ENCODE measurements around the gene CCM2.

CCM2 gene

GRCh38 chr7:44977304-44977958 lies 22.6 kb upstream of the CCM2 start:
- Histone ChIP-seq H2AFZ (ENCODE audit: low read length) (no peak overlapping the region), H3K4me3 (ENCODE audit: low read length) (no peak overlapping the region), H3K9me3 (replicated peaks; ENCODE audit: insufficient read depth, low read length) (no peaks in the 10 kb centered on the region), H3K27me3 (replicated peaks; ENCODE audit: insufficient read depth, low read length) (no peaks in the 10 kb centered on the region), H3K9ac (ENCODE audit: low read length) (no peak overlapping the region), H3F3A (ENCODE audit: insufficient read depth, low read length) (peaks cover 14% of the 10 kb centered on the region), H3K79me2 (ENCODE audit: low read length) (no peaks in the 10 kb centered on the region), H3K4me1 (ENCODE audit: low read length) (peaks cover 25% of the 10 kb centered on the region), H3K27ac (ENCODE audit: low read length) (no peak overlapping the region), H4K20me1 (ENCODE audit: insufficient read depth, low read length) (no peaks in the 10 kb centered on the region), H3K9me2 (replicated peaks; ENCODE audit: insufficient read depth, low read length) (no peaks in the 10 kb centered on the region), H3K4me2 (ENCODE audit: low read depth, low read length) (no peak overlapping the region), H3K36me3 (replicated peaks; ENCODE audit: insufficient read depth, low read length) (no peaks in the 10 kb centered on the region)
- DNase-seq: no peak
- TF ChIP-seq, protein P1, sequence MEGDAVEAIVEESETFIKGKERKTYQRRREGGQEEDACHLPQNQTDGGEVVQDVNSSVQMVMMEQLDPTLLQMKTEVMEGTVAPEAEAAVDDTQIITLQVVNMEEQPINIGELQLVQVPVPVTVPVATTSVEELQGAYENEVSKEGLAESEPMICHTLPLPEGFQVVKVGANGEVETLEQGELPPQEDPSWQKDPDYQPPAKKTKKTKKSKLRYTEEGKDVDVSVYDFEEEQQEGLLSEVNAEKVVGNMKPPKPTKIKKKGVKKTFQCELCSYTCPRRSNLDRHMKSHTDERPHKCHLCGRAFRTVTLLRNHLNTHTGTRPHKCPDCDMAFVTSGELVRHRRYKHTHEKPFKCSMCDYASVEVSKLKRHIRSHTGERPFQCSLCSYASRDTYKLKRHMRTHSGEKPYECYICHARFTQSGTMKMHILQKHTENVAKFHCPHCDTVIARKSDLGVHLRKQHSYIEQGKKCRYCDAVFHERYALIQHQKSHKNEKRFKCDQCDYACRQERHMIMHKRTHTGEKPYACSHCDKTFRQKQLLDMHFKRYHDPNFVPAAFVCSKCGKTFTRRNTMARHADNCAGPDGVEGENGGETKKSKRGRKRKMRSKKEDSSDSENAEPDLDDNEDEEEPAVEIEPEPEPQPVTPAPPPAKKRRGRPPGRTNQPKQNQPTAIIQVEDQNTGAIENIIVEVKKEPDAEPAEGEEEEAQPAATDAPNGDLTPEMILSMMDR (IDR thresholded peaks at IDR 0.05; ENCODE audit: low read length): no peak
- TF ChIP-seq EZH2phosphoT487 (IDR thresholded peaks at IDR 0.05; ENCODE audit: low read length): no peak
- TF ChIP-seq EZH2 (optimal IDR thresholded peaks at IDR 0.05; ENCODE audit: low read depth, low read length): no peak

DNA sequence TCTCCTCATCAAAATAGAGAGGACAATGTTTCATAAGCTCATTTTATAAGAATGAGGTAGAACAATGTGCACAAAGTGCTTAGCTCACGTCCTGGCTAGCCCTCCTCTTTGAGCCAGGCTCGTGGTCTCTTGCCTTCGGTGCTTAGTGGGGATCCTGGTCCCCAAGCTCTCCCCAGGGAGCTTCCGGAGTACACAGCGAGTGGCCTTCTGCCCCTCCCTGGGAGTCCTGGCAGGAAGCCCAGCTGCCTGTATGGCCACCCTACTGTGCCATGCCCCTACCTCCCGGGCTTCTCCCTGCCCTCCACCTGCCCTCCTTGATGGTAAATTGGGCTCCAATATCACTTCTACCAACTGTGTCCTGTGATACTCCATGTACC lies 22.1 kb upstream of the CCM2 start:
- Histone ChIP-seq H3K9ac (ENCODE audit: low read length) (no peak overlapping the region), H3K4me1 (ENCODE audit: low read length) (peaks cover 30% of the 10 kb centered on the region)

GRCh38 chr7:44978511-44979366 lies 21.3 kb upstream of the CCM2 start, which contains the start of gene MYO1G:
Gene MYO1G, minus strand, starts transcription at chr7:44979015. Its CDS starts 54 bp downstream, at chr7:44978961.
- Histone ChIP-seq H3K9ac (ENCODE audit: low read length) (no peak within 1 kb of the TSS), H3K36me3 (replicated peaks; ENCODE audit: insufficient read depth, low read length) (peaks cover 6% of the 10 kb centered on the region; the same call in 1 of the 2 replicates), H3K27me3 (replicated peaks; ENCODE audit: insufficient read depth, low read length) (no peaks in the 10 kb centered on the region), H3K9me3 (replicated peaks; ENCODE audit: insufficient read depth, low read length) (no peaks in the 10 kb centered on the region), H3K9me2 (replicated peaks; ENCODE audit: insufficient read depth, low read length) (no peaks in the 10 kb centered on the region), H3K4me2 (ENCODE audit: low read depth, low read length) (no peak within 1 kb of the TSS), H3K4me1 (ENCODE audit: low read length) (peaks cover 38% of the 10 kb centered on the region), H3F3A (ENCODE audit: insufficient read depth, low read length) (peaks cover 23% of the 10 kb centered on the region), H2AFZ (ENCODE audit: low read length) (no peak within 1 kb of the TSS), H4K20me1 (ENCODE audit: insufficient read depth, low read length) (no peaks in the 10 kb centered on the region), H3K27ac (ENCODE audit: low read length) (no peak within 1 kb of the TSS), H3K4me3 (ENCODE audit: low read length) (no peak within 1 kb of the TSS), H3K79me2 (ENCODE audit: low read length) (peaks cover 2% of the 10 kb centered on the region)
- TF ChIP-seq EZH2 (optimal IDR thresholded peaks at IDR 0.05; ENCODE audit: low read depth, low read length) (no peak), EZH2phosphoT487 (IDR thresholded peaks at IDR 0.05; ENCODE audit: low read length) (no peak)
- TF ChIP-seq, protein P1 (IDR thresholded peaks at IDR 0.05; ENCODE audit: low read length): no peak
- DNase-seq: no peak

More for the DNA sequence above, 22.1 kb upstream of the CCM2 start:
- no peak overlapping the region for H3K27ac ChIP-seq (ENCODE audit: low read length)
- DNase-seq: no peak
- no peaks in the 10 kb centered on the region for H3K9me3 ChIP-seq (replicated peaks; ENCODE audit: insufficient read depth, low read length)
- H3K79me2 ChIP-seq (ENCODE audit: low read length): no peaks in the 10 kb centered on the region
- H3K36me3 ChIP-seq (replicated peaks; ENCODE audit: insufficient read depth, low read length): peaks cover 1% of the 10 kb centered on the region; the same call in 1 of the 2 replicates
- H3K4me3 ChIP-seq (ENCODE audit: low read length): no peak overlapping the region
- peaks cover 19% of the 10 kb centered on the region for H3F3A ChIP-seq (ENCODE audit: insufficient read depth, low read length)
- H4K20me1 ChIP-seq (ENCODE audit: insufficient read depth, low read length): no peaks in the 10 kb centered on the region
- no peak overlapping the region for H2AFZ ChIP-seq (ENCODE audit: low read length)
- H3K27me3 ChIP-seq (replicated peaks; ENCODE audit: insufficient read depth, low read length): no peaks in the 10 kb centered on the region
- no peaks in the 10 kb centered on the region for H3K9me2 ChIP-seq (replicated peaks; ENCODE audit: insufficient read depth, low read length)
- H3K4me2 ChIP-seq (ENCODE audit: low read depth, low read length): no peak overlapping the region
- TF ChIP-seq, protein P1 (IDR thresholded peaks at IDR 0.05; ENCODE audit: low read length): no peak
- TF ChIP-seq EZH2phosphoT487 (IDR thresholded peaks at IDR 0.05; ENCODE audit: low read length) (no peak), EZH2 (optimal IDR thresholded peaks at IDR 0.05; ENCODE audit: low read depth, low read length) (no peak)
